Neural cell (in vitro differentiated cells): Measurements from ENCODE around the gene C9orf78. TPM values are rescaled to one million over a fixed set of nuclear protein-coding genes. Genes with fewer than 3 reads are reported as not detected.

Experiments used
- H2AFZ ChIP-seq: fragments of 200-600, 300-800 bp; sonication (generic), shearing (Covaris generic); 2 replicates; pipeline ENCODE4 v1.6.0; 2014; ENCODE audit warnings: low read depth, mild to moderate bottlenecking, antibody characterized with exemption, low read length, moderate library complexity
- H3F3A ChIP-seq: fragments of 200-600 bp; shearing (Covaris generic); 2 replicates; pipeline ENCODE4 v1.6.1; 2016; ENCODE audit warnings: mild to moderate bottlenecking, moderate library complexity, mixed read lengths, antibody characterized with exemption, low read length; ENCODE audit not compliant: insufficient read depth, poor library complexity, severe bottlenecking
- H3K27ac ChIP-seq: fragments of 200-600, 300-800 bp; sonication (generic), shearing (Covaris generic); 2 replicates; pipeline ENCODE4 v1.5.1; 2014; ENCODE audit warnings: mild to moderate bottlenecking, low read length, moderate library complexity
- H3K27me3 ChIP-seq: fragments of 300-800, 200-600 bp; sonication (generic), shearing (Covaris generic); 2 replicates; pipeline ENCODE4 v1.6.0; 2014; ENCODE audit warnings: mild to moderate bottlenecking, low read depth, low read length, moderate library complexity; ENCODE audit not compliant: insufficient read depth
- H3K36me3 ChIP-seq: fragments of 300-800, 200-600 bp; sonication (generic), shearing (Covaris generic); 2 replicates; pipeline ENCODE4 v1.5.1; 2014; ENCODE audit warnings: mild to moderate bottlenecking, antibody characterized with exemption, low read length, moderate library complexity; ENCODE audit not compliant: insufficient read depth
- H3K4me2 ChIP-seq: fragments of 300-800, 200-600 bp; sonication (generic), shearing (Covaris generic); 2 replicates; pipeline ENCODE4 v1.6.0; 2014; ENCODE audit warnings: mild to moderate bottlenecking, low read length
- H3K4me3 ChIP-seq: fragments of 300-800, 200-600 bp; sonication (generic), shearing (Covaris generic); 2 replicates; pipeline ENCODE4 v1.5.1; 2014; ENCODE audit warnings: mild to moderate bottlenecking, low read length, moderate library complexity
- H3K79me2 ChIP-seq: fragments of 200-600 bp; shearing (Covaris generic); replicated peaks from 2 replicates; pipeline ENCODE4 v1.6.0; 2014; ENCODE audit warnings: mild to moderate bottlenecking, low read length, moderate library complexity; ENCODE audit not compliant: insufficient read depth
- H3K9ac ChIP-seq: fragments of 300-800, 200-600 bp; sonication (generic), shearing (Covaris generic); 2 replicates; pipeline ENCODE4 v1.6.1; 2016; ENCODE audit warnings: mild to moderate bottlenecking, low read length, mixed read lengths
- H3K9me2 ChIP-seq: fragments of 200-600 bp; shearing (Covaris generic); 2 replicates; pipeline ENCODE4 v1.6.1; 2016; ENCODE audit warnings: mild to moderate bottlenecking, low read length, mixed read lengths; ENCODE audit not compliant: insufficient read depth
- H3K9me3 ChIP-seq: fragments of 200-600, 300-800 bp; sonication (generic), shearing (Covaris generic); 2 replicates; pipeline ENCODE4 v1.6.1; 2016; ENCODE audit warnings: mild to moderate bottlenecking, mixed run types, low read length, moderate library complexity, mixed read lengths
- H4K20me1 ChIP-seq: fragments of 200-600 bp; shearing (Covaris generic); 2 replicates; pipeline ENCODE4 v1.6.1; 2016; ENCODE audit warnings: mild to moderate bottlenecking, mixed run types; ENCODE audit not compliant: insufficient read depth
- CTCF ChIP-seq: fragments of 450-650 bp; IDR thresholded peaks from 2 replicates; pipeline ENCODE4 v1.5.1; 2014; ENCODE audit warnings: antibody characterized with exemption, mild to moderate bottlenecking, moderate library complexity; ENCODE audit not compliant: poor library complexity, severe bottlenecking
- EP300 ChIP-seq: fragments of 450-650 bp; conservative IDR thresholded peaks from 2 replicates; pipeline ENCODE4 v1.6.1; 2014; ENCODE audit warnings: antibody characterized with exemption, mild to moderate bottlenecking, moderate library complexity; ENCODE audit not compliant: poor library complexity, severe bottlenecking
- EZH2 ChIP-seq: fragments of 200-600, 300-800 bp; shearing (Covaris generic), sonication (generic); IDR thresholded peaks from 2 replicates; pipeline ENCODE4 v1.6.1; 2014; ENCODE audit warnings: antibody characterized with exemption, low read length, borderline replicate concordance, mild to moderate bottlenecking; ENCODE audit not compliant: insufficient read depth, poor library complexity, severe bottlenecking
- MXI1 ChIP-seq: fragments of 450-650 bp; conservative IDR thresholded peaks from 2 replicates; pipeline ENCODE4 v1.6.1; 2014; ENCODE audit warnings: antibody characterized with exemption, mild to moderate bottlenecking; ENCODE audit not compliant: poor library complexity, severe bottlenecking
- POLR2AphosphoS5 ChIP-seq: IDR thresholded peaks from 2 replicates; pipeline ENCODE4 v1.6.1; 2012
- RAD21 ChIP-seq: fragments of 450-650 bp; conservative IDR thresholded peaks from 2 replicates; pipeline ENCODE4 v1.6.1; 2014; ENCODE audit warnings: antibody characterized with exemption, mild to moderate bottlenecking, moderate library complexity
- REST ChIP-seq: IDR thresholded peaks from 2 replicates; pipeline ENCODE4 v1.6.1; 2012; ENCODE audit warnings: borderline replicate concordance
- SMC3 ChIP-seq: fragments of 450-650 bp; conservative IDR thresholded peaks from 2 replicates; pipeline ENCODE4 v1.6.1; 2014; ENCODE audit warnings: antibody characterized with exemption, mild to moderate bottlenecking, moderate library complexity; ENCODE audit not compliant: poor library complexity
- TAF1 ChIP-seq: IDR thresholded peaks from 2 replicates; pipeline ENCODE4 v1.6.1; 2012; ENCODE audit warnings: low read depth
- polyA plus RNA-seq: library from polyadenylated mRNA; depleted of rRNA; stranded (reverse); fragments of >200 nt; gene quantifications from 2 replicates; pipeline ENCODE4 v1.2.3, GENCODE V29; 2014

C9orf78 gene
- polyA plus RNA-seq, 1 donor from 2014 or later = 91.3 TPM

- TF ChIP-seq SMC3 (no peak), REST (no peak)
- H3K27ac ChIP-seq = no peak overlapping the region
- H3K9me3 ChIP-seq = no peaks in the 10 kb centered on the region
- H3K79me2 ChIP-seq = peaks cover 3% of the 10 kb centered on the region
- no peaks in the 10 kb centered on the region for H3K27me3 ChIP-seq
- no peak overlapping the region for H3K4me3 ChIP-seq
- H3K36me3 ChIP-seq = peaks cover 4% of the 10 kb centered on the region
- no peak overlapping the region for H2AFZ ChIP-seq
- no peaks in the 10 kb centered on the region for H3F3A ChIP-seq
- no peaks in the 10 kb centered on the region for H3K9me2 ChIP-seq
- H3K4me2 ChIP-seq = no peak overlapping the region
- no peaks in the 10 kb centered on the region for H4K20me1 ChIP-seq
- H3K9ac ChIP-seq = no peak overlapping the region
These were observed 25.0 kb downstream of the C9orf78 start for GRCh38 chr9:129810116-129810515.

GRCh38 chr9:129809346-129809745 lies 25.7 kb downstream of the C9orf78 start:
- peaks cover 4% of the 10 kb centered on the region for H3K36me3 ChIP-seq
- no peak overlapping the region for H3K9ac ChIP-seq
- TF ChIP-seq POLR2AphosphoS5 = no peak
- no peak for TF ChIP-seq SMC3
- no peak for TF ChIP-seq CTCF
- no peak for TF ChIP-seq MXI1
- TF ChIP-seq EZH2 = no peak
- no peak for TF ChIP-seq EP300
- no peak for TF ChIP-seq REST
- no peak for TF ChIP-seq RAD21
- TF ChIP-seq TAF1 = no peak
- no peaks in the 10 kb centered on the region for H3F3A ChIP-seq
- H3K79me2 ChIP-seq = peaks cover 3% of the 10 kb centered on the region
- H3K9me3 ChIP-seq = no peaks in the 10 kb centered on the region
- no peaks in the 10 kb centered on the region for H3K27me3 ChIP-seq
- H4K20me1 ChIP-seq = no peaks in the 10 kb centered on the region
- H3K9me2 ChIP-seq = no peaks in the 10 kb centered on the region
- no peak overlapping the region for H3K4me3 ChIP-seq
- H2AFZ ChIP-seq = no peak overlapping the region
- H3K4me2 ChIP-seq = no peak overlapping the region
- no peak overlapping the region for H3K27ac ChIP-seq
